HepG2 (cell line): ENCODE measurements around the gene AP1M2. TPM values are rescaled to one million over a fixed set of nuclear protein-coding genes. Genes with fewer than 3 reads are reported as not detected.

Source experiments
- CREB1 ChIP-seq, 2 experiments: fragments of 450-650 bp in 1 of 2; IDR thresholded peaks; 2 replicates each; pipeline ENCODE4 v1.6.1; 2016 to 2017; ENCODE audit warnings: control low read depth in 1 of 2, mild to moderate bottlenecking in 1 of 2, missing compliant biosample characterization in 1 of 2, missing genetic modification characterization in 1 of 2
- FOXP1 ChIP-seq, 2 experiments: fragments of 450-650 bp in 1 of 2; IDR thresholded peaks; 2 replicates each; pipeline ENCODE4 v1.6.1; 2017 to 2018; ENCODE audit warnings: antibody characterized with exemption in 1 of 2
- GLI4 ChIP-seq: sonication (generic); formaldehyde crosslinking; IDR thresholded peaks from 2 replicates; pipeline ENCODE4 v1.5.1; 2020; ENCODE audit warnings: missing genetic modification reagents, mild to moderate bottlenecking, moderate library complexity, borderline replicate concordance
- LCORL ChIP-seq, 2 experiments: fragments of 450-650 bp in 1 of 2; sonication (generic) in 1 of 2; formaldehyde crosslinking in 1 of 2; IDR thresholded peaks; 2 replicates each; pipeline versions ENCODE4 v1.5.0 to v1.6.1; 2017 to 2020; ENCODE audit warnings: antibody characterized with exemption in 1 of 2, missing genetic modification reagents in 1 of 2
- NR2C2 ChIP-seq: sonication (generic); formaldehyde crosslinking; IDR thresholded peaks from 2 replicates; pipeline ENCODE4 v1.4.0; 2020; ENCODE audit warnings: missing genetic modification reagents, mild to moderate bottlenecking, moderate library complexity, borderline replicate concordance
- SKI ChIP-seq: fragments of 450-650 bp; IDR thresholded peaks from one replicate; pipeline ENCODE4 v1.6.1; 2018; ENCODE audit warnings: mild to moderate bottlenecking; ENCODE audit not compliant: partially characterized antibody
- TBP ChIP-seq: sonication (generic); formaldehyde crosslinking; IDR thresholded peaks from 2 replicates; pipeline ENCODE4 v1.5.0; 2020; ENCODE audit warnings: missing genetic modification reagents
- TBX3 ChIP-seq: fragments of 450-650 bp; IDR thresholded peaks from 2 replicates; pipeline ENCODE4 v1.6.1; 2017; ENCODE audit warnings: antibody characterized with exemption, mild to moderate bottlenecking, inconsistent platforms, borderline replicate concordance
- ZFP37 ChIP-seq: sonication (generic); formaldehyde crosslinking; IDR thresholded peaks from 2 replicates; pipeline ENCODE4 v1.4.0; 2020; ENCODE audit warnings: missing genetic modification reagents, borderline replicate concordance
- ZFY ChIP-seq: sonication (generic); formaldehyde crosslinking; IDR thresholded peaks from 2 replicates; pipeline ENCODE4 v1.4.0; 2020; ENCODE audit warnings: missing genetic modification reagents
- ZNF180 ChIP-seq: sonication (generic); formaldehyde crosslinking; IDR thresholded peaks from 2 replicates; pipeline ENCODE4 v1.4.0; 2020; ENCODE audit warnings: low read depth, missing genetic modification reagents, borderline replicate concordance
- ZNF24 ChIP-seq: fragments of 450-650 bp; IDR thresholded peaks from 2 replicates; pipeline ENCODE4 v1.6.1; 2017; ENCODE audit warnings: antibody characterized with exemption, mild to moderate bottlenecking
- ZNF296 ChIP-seq: sonication (generic); formaldehyde crosslinking; conservative IDR thresholded peaks from 2 replicates; pipeline ENCODE4 v1.5.0; 2020; ENCODE audit warnings: mild to moderate bottlenecking, missing genetic modification reagents
- ZNF333 ChIP-seq: sonication (generic); formaldehyde crosslinking; IDR thresholded peaks from 2 replicates; pipeline ENCODE4 v1.4.0; 2020; ENCODE audit warnings: mild to moderate bottlenecking, missing genetic modification reagents, borderline replicate concordance
- ZNF607 ChIP-seq: sonication (generic); formaldehyde crosslinking; IDR thresholded peaks from 2 replicates; pipeline ENCODE4 v1.5.1; 2020; ENCODE audit warnings: missing genetic modification reagents, mild to moderate bottlenecking, borderline replicate concordance
- ZNF781 ChIP-seq: sonication (generic); formaldehyde crosslinking; IDR thresholded peaks from 2 replicates; pipeline ENCODE4 v1.5.1; 2020; ENCODE audit warnings: borderline replicate concordance, mild to moderate bottlenecking, missing genetic modification reagents; ENCODE audit errors: not compliant biosample characterization
- polyA plus RNA-seq, 8 experiments: library from polyadenylated mRNA; depleted of rRNA in 3 of 8; stranded (reverse) in 7 of 8; unstranded in 1 of 8; fragments of >200 nt; fragmentation: Illumina TruSeq in 4 of 8; extraction: Trizol in 4 of 8; gene quantifications; 2 replicates each; pipeline versions ENCODE4 v1.2.1 to v1.2.3, GENCODE V29; 2011 to 2016; ENCODE audit warnings: low read depth in 4 of 8, missing spikeins in 1 of 8, mixed read lengths in 1 of 8; ENCODE audit not compliant: insufficient read depth in 1 of 8
- total RNA-seq, 5 experiments: library from RNA; depleted of rRNA; stranded (reverse); fragments of >200 nt; fragmentation: Illumina TruSeq; extraction: Trizol; gene quantifications; 2 replicates each; pipeline ENCODE4 v1.2.3, GENCODE V29; 2016; ENCODE audit warnings: low read depth in 1 of 5
- TF ChIP-seq, protein P1 (sequence below), 2 experiments: sonication (generic) in 1 of 2; formaldehyde crosslinking in 1 of 2; IDR thresholded peaks; 2 replicates each; pipeline versions ENCODE4 v1.5.1 to v1.6.1; 2011 to 2020; ENCODE audit warnings: borderline replicate concordance in 1 of 2, low read depth in 1 of 2, low read length in 1 of 2, mild to moderate bottlenecking in 1 of 2, missing genetic modification reagents in 1 of 2, moderate library complexity in 1 of 2

The AP1M2 gene
- total and polyA plus RNA-seq, 2 of the 13 experiments (the other 11 are each of a cell fraction or from before 2014, with no cell fraction given): 6.3 to 76.8 TPM

DNA sequence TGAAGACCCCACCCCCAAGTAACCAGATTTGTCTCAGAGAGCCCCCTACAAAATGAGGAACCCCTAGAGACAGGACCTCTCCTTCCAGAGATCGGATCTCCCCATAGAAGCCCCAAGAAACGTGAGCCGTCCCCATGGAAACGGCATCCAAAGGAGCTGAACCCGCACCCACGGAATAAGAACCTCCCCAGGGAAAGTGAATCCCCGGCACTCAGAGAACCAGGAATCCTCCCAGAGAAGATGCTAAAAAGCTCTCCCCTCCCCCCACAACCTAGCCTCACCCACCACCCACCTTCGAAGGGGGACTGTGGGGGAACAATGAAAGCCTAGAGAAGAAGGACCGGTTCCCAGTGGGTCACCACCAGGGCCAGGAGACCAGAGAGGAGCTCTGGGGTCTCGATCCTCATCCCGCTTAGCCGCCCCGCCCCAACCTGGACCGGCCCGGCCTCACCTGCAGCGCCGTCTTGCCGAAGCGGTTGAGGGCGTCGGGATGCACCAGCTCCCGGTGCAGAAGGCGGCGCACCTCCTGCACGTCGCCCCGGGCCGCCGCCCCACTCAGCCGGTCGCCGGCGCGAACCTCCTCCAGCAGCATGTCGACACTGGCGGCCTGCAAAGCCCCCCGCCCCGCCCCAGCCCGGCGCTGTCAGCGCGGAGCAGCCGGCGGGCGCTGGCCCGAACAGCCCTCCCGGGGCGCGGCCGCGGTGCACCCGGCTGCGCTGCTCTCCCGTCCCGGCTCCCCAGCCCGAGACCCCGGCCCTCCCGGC is 18.9 kb downstream of the AP1M2 start (continued):
- TF ChIP-seq, protein P1, sequence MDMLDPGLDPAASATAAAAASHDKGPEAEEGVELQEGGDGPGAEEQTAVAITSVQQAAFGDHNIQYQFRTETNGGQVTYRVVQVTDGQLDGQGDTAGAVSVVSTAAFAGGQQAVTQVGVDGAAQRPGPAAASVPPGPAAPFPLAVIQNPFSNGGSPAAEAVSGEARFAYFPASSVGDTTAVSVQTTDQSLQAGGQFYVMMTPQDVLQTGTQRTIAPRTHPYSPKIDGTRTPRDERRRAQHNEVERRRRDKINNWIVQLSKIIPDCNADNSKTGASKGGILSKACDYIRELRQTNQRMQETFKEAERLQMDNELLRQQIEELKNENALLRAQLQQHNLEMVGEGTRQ (IDR thresholded peaks at IDR 0.05; ENCODE audit: low read depth, low read length): no peak
- TF ChIP-seq, protein P1 (CRISPR knock-in tag; IDR thresholded peaks at IDR 0.05; ENCODE audit: borderline replicate concordance): no peak
- no peak for TF ChIP-seq ZNF333
- TF ChIP-seq SKI: no peak
- no peak for TF ChIP-seq GLI4 (CRISPR knock-in tag)
- no peak for TF ChIP-seq FOXP1 (IDR thresholded peaks at IDR 0.05)
- TF ChIP-seq FOXP1 (CRISPR knock-in tag; IDR thresholded peaks at IDR 0.05): no peak
- TF ChIP-seq ZNF607 (CRISPR knock-in tag): no peak; the same call in 1 of the 2 replicates
- no peak for TF ChIP-seq ZNF24
- TF ChIP-seq ZNF781 (CRISPR knock-in tag): no peak
- TF ChIP-seq ZNF296: no peak
- no peak for TF ChIP-seq NR2C2 (CRISPR knock-in tag)
- no peak for TF ChIP-seq ZFP37
- no peak for TF ChIP-seq ZFY (CRISPR knock-in tag)
- no peak for TF ChIP-seq TBX3
- no peak for TF ChIP-seq CREB1 (IDR thresholded peaks at IDR 0.05)
- TF ChIP-seq CREB1 (CRISPR knock-in tag; IDR thresholded peaks at IDR 0.05): no peak
- TF ChIP-seq LCORL (IDR thresholded peaks at IDR 0.05): no peak
- no peak for TF ChIP-seq LCORL (CRISPR knock-in tag; IDR thresholded peaks at IDR 0.05)
- no peak for TF ChIP-seq ZNF180
- no peak for TF ChIP-seq TBP (CRISPR knock-in tag)
